NCI-H1092 (cell line): ENCODE results near the gene EIF2AK3.

Experiments used
- DNase-seq: peaks from one replicate; lab custom pipeline; 2025; lab: John Stamatoyannopoulos, UW

The EIF2AK3 gene

DNA sequence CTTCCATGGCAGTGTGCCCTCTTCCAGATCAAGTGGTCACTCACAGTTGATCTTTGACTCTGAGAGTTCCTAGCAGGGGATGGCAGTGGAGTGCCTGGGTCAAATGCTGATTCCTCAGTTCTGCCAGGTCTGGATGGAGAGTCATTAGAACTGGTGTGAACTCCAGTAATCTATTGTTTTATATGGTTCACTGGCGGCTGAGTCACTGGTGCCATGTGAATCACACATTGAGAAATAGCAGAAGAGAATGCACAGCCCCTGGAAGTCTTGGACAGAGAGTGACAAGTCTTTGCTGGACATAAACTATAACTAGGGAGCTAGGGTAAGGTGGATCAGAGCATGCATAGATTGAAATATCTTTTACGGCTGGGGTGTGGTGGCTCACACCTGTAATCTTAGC is 86.9 kb downstream of the EIF2AK3 start:
- DNase-seq = no peak

DNA sequence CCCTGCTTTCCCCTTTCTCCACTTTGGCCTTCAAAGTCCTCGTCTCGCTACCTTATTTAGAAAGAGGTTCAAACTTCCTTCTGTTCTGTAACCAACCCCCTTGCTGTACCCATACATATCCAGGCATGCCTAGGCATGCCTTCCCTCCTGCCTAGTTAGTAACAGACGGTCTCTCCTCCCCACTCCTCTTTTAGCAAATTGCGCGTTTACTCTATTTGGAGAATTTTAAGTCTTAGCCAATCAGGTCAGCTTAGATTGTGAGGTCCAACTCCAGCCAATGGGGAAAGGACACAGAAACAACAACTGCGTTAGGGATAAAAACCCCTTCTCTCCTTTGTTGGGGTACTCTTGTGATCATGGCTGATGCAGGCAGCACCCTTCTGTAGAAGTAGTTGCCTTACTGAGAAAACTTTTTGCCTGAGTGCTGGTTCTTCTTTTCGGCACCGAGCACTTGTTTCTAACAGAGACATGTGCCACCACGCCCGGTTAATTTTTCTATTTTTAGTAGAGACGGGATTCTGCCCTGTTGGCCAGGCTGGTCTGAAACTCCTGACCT is 88.8 kb downstream of the EIF2AK3 start:
- no peak for DNase-seq

DNA sequence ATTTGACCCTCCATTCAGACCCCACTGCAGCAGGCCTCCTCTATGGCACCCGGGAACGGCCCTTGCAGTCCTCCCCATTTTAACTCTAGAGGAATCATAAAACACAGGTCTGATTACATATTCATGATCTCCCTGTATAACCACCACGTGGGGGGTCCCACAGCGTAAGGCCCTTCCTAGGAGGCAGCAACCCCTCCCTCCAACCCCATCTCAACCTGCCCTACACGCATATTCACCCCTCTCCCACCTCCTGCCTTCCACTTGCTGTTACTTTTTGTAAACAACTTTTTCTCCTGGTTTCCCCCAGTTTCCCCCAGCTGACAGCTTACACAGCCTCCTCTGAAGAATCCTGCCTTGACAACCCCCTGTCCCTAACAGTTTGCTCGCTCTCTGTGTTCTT is 89.6 kb downstream of the EIF2AK3 start:
- no peak for DNase-seq

DNA sequence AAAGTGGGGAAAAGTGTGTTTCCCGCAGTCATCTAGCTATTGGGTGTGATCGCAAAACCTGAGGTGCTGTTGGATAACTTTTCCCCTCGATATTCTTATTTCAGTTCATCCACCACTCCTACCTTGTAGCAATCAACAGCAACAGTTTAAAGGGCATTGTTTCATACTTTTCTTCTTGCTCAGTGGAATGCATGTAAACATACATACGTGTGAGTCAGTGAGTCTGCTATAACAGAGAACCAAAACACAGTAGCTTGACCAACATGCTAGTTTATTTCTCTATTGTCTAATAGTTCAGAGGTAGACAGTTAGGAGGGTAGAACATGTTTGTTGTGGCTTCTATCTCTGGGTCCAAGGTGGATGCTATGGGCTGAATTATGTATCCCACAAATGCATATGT is 97.2 kb downstream of the EIF2AK3 start:
- no peak for DNase-seq

DNA sequence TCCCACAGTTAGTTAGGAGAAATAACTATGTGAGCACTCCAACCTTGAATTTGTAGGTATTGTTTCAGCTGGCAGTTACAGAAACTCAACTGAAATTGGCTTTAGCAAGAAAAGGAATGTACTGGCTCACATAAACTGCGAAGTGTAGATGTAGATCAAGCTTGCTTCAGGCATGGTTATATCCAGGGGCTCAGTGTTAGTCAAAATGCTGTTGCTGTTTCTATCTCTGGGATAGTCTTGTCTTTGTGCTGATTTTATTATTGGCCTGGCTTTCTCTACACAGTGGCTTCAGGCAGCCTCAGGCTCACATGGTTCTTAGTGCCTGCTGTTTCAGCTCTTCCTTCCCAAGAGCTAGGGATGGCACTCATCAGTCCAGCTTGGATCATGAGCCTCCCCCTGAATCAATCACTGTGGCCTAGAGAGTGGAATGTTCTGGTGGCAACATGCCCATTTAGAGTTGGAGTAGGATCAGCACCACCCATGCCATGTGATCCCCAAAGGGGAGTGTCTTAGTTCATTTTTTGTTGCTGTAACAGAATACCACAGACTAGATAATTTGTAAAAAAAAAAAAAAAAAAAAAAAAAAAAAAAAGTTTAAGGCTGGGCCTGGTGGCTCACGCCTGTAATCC is 105.7 kb downstream of the EIF2AK3 start:
- DNase-seq = no peak

DNA sequence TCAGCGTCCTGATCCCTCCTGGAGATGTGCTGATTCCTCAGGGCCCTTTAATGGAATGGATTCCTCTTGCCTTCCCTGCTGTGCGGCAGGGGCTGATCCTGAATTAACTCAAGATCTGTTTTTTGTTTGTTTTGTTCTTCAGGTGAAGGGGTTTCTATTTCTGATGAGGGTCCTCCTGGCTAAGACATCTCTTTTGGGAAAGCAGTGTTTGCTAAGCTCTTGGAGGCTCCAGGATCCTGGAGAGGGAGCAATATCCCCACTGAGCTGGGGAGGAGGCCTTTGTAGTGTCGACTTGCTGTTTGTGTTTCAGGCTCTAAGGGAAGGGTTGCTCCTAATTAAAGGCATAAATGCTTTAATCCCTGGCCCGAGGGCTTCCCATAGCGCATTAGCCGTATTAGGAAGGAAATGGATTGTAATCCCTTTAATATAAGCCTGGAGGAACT is 109.5 kb downstream of the EIF2AK3 start:
- no peak for DNase-seq
